IMR-90 (cell line): ENCODE data around the gene TMEM240. TPM values are rescaled to one million over a fixed set of nuclear protein-coding genes. Genes with fewer than 3 reads are reported as not detected.
"Not testable (repeated sequence)": the region's sequence is repeated elsewhere in the genome, so short reads cannot be mapped to it uniquely, and the experiment has no call there.

Experiments
- ATAC-seq: fragments of 200-7000 bp; cut with Tn5 transposase; 2 replicates; pipeline ENCODE4 v1.9.1; 2020; ENCODE audit warnings: low read depth, mild to moderate bottlenecking, moderate library complexity
- BruUV-seq: library from RNA; stranded (reverse); fragments of 400-500 nt; replicated peaks from 2 replicates; lab custom pipeline; 2021; lab: Mats Ljungman, UMichigan
- CTCF ChIA-PET: fragments of 300-600 bp; formaldehyde crosslinking; extraction: SDS; loops from one replicate; lab custom pipeline; 2021; ENCODE audit warnings: antibody characterized with exemption; lab: Yijun Ruan, JAX
- POLR2A ChIA-PET: fragments of 300-600 bp; sonication (Branson Sonifier 250); formaldehyde crosslinking; loops from one replicate; lab custom pipeline; 2022; ENCODE audit warnings: antibody characterized with exemption; ENCODE audit not compliant: unreplicated experiment; lab: Charles Lee
- DNase-seq: peaks from one replicate; pipeline ENCODE4 v3.0.0; 2013
- H2AFZ ChIP-seq: replicated peaks from 2 replicates; pipeline ENCODE3; 2013; ENCODE audit warnings: low read length, mild to moderate bottlenecking; ENCODE audit not compliant: poor library complexity
- H2AK5ac ChIP-seq: 2 replicates; pipeline ENCODE4 v1.6.1; 2013; ENCODE audit warnings: low read depth, low read length, inconsistent platforms
- H2AK9ac ChIP-seq: replicated peaks from 2 replicates; pipeline ENCODE3; 2013; ENCODE audit warnings: mild to moderate bottlenecking, low read depth, low read length, moderate library complexity; ENCODE audit not compliant: poor library complexity
- H2BK120ac ChIP-seq: 2 replicates; pipeline ENCODE4 v1.6.1; 2013; ENCODE audit warnings: low read depth, low read length, inconsistent platforms
- H2BK15ac ChIP-seq: 3 replicates; pipeline ENCODE4 v1.6.1; 2013; ENCODE audit warnings: low read depth, low read length, inconsistent platforms
- H2BK20ac ChIP-seq: 2 replicates; pipeline ENCODE4 v1.6.1; 2013; ENCODE audit warnings: low read depth, mild to moderate bottlenecking, inconsistent platforms, low read length, moderate library complexity
- H2BK5ac ChIP-seq: 2 replicates; pipeline ENCODE4 v1.6.1; 2013; ENCODE audit warnings: mild to moderate bottlenecking, low read depth, low read length, inconsistent platforms; ENCODE audit not compliant: poor library complexity, severe bottlenecking
- H3K14ac ChIP-seq: replicated peaks from 2 replicates; pipeline ENCODE4 v1.6.1; 2013; ENCODE audit warnings: low read depth, low read length, inconsistent platforms
- H3K18ac ChIP-seq: 2 replicates; pipeline ENCODE4 v1.6.1; 2013; ENCODE audit warnings: low read depth, low read length, control low read depth
- H3K23ac ChIP-seq: 2 replicates; pipeline ENCODE4 v1.6.1; 2013; ENCODE audit warnings: low read depth, low read length, inconsistent platforms
- H3K27ac ChIP-seq: 2 replicates; pipeline ENCODE4 v1.5.1; 2013; ENCODE audit warnings: mild to moderate bottlenecking, control low read depth, low read length; ENCODE audit not compliant: insufficient read depth
- H3K27me3 ChIP-seq: 2 replicates; pipeline ENCODE4 v1.6.1; 2013; ENCODE audit warnings: low read length; ENCODE audit not compliant: control insufficient read depth, insufficient read depth
- H3K36me3 ChIP-seq: 2 replicates; pipeline ENCODE4 v1.6.1; 2013; ENCODE audit warnings: low read length, mixed read lengths; ENCODE audit not compliant: control insufficient read depth, insufficient read depth
- H3K4ac ChIP-seq: 2 replicates; pipeline ENCODE4 v1.6.1; 2013; ENCODE audit warnings: low read depth, low read length, inconsistent platforms
- H3K4me1 ChIP-seq: 2 replicates; pipeline ENCODE4 v1.6.1; 2013; ENCODE audit warnings: low read length, mixed read lengths; ENCODE audit not compliant: control insufficient read depth, insufficient read depth
- H3K4me2 ChIP-seq: 2 replicates; pipeline ENCODE4 v1.6.1; 2013; ENCODE audit warnings: low read depth, mild to moderate bottlenecking, control low read depth, low read length, moderate library complexity
- H3K4me3 ChIP-seq: 2 replicates; pipeline ENCODE4 v1.5.1; 2013; ENCODE audit warnings: low read depth, mild to moderate bottlenecking, control low read depth, low read length, moderate library complexity; ENCODE audit not compliant: insufficient read depth
- H3K56ac ChIP-seq: 2 replicates; pipeline ENCODE4 v1.6.1; 2013; ENCODE audit warnings: low read length, inconsistent platforms; ENCODE audit not compliant: insufficient read depth; ENCODE audit errors: extremely low read depth
- H3K79me1 ChIP-seq, 2 experiments: 2 replicates each; pipeline ENCODE4 v1.6.1; 2013; ENCODE audit warnings: low read length in 2 of 2, inconsistent platforms in 1 of 2, low read depth in 1 of 2
- H3K9ac ChIP-seq: 2 replicates; pipeline ENCODE4 v1.6.1; 2013; ENCODE audit warnings: low read depth, low read length, control low read depth
- H3K9me1 ChIP-seq: 2 replicates; pipeline ENCODE4 v1.6.1; 2013; ENCODE audit warnings: low read length, inconsistent platforms; ENCODE audit not compliant: insufficient read depth
- H3K9me3 ChIP-seq: 2 replicates; pipeline ENCODE4 v1.6.1; 2013; ENCODE audit warnings: low read length; ENCODE audit not compliant: control insufficient read depth, insufficient read depth
- H4K20me1 ChIP-seq: 2 replicates; pipeline ENCODE4 v1.6.1; 2013; ENCODE audit warnings: low read length, inconsistent platforms; ENCODE audit not compliant: insufficient read depth
- H4K5ac ChIP-seq: 2 replicates; pipeline ENCODE4 v1.6.1; 2013; ENCODE audit warnings: mild to moderate bottlenecking, low read depth, low read length, control low read depth
- H4K8ac ChIP-seq, 2 experiments: 2 replicates each; pipeline ENCODE4 v1.6.1; 2013; ENCODE audit warnings: low read depth in 2 of 2, low read length in 2 of 2, control low read depth in 1 of 2, inconsistent platforms in 1 of 2
- H4K91ac ChIP-seq: 2 replicates; pipeline ENCODE4 v1.6.1; 2013; ENCODE audit warnings: low read depth, low read length, inconsistent platforms; ENCODE audit not compliant: insufficient read depth
- WGBS, 2 experiments: methylation state at CpG; one replicate each; pipeline versions ENCODE4 v1.1.5 to v1.1.7; 2013; ENCODE audit warnings: missing lambda C conversion rate in 2 of 2; ENCODE audit not compliant: insufficient read length in 1 of 2; ENCODE audit errors: extremely low coverage in 2 of 2; 5-methylcytosine and 5-hydroxymethylcytosine counted together
- dilution Hi-C: fragments of 300-500 bp; cut with HindIII; formaldehyde crosslinking; loops from one replicate; pipeline ENCODE4 v1.14.3; 2018; ENCODE audit warnings: low sequenced_read_pairs; ENCODE audit not compliant: unreplicated experiment
- in situ Hi-C: fragments of 300-500 bp; cut with MboI; formaldehyde crosslinking; loops from 3 replicates; pipeline ENCODE4 v1.14.3; 2019; ENCODE audit warnings: low sequenced_read_pairs, inconsistent platforms, mixed read lengths
- intact Hi-C: fragments of 100-400 bp; cut with micrococcal nuclease; formaldehyde crosslinking; loops from 2 replicates; pipeline ENCODE4 v1.10.0; 2022
- polyA plus RNA-seq, 3 experiments: library from polyadenylated mRNA; depleted of rRNA; stranded (reverse); fragments of >200 nt; gene quantifications; 2 replicates each; pipeline ENCODE4 v1.2.3, GENCODE V29; 2012; ENCODE audit warnings: low replicate concordance in 1 of 3
- total RNA-seq: library from RNA; depleted of rRNA; stranded (reverse); fragments of >200 nt; gene quantifications from 2 replicates; pipeline ENCODE4 v1.2.3, GENCODE V29; 2012

TMEM240 gene
- total and polyA plus RNA-seq, 2 of the 4 experiments (the other 2 are of a cell fraction), result 1.6 to 7.6 TPM

DNA sequence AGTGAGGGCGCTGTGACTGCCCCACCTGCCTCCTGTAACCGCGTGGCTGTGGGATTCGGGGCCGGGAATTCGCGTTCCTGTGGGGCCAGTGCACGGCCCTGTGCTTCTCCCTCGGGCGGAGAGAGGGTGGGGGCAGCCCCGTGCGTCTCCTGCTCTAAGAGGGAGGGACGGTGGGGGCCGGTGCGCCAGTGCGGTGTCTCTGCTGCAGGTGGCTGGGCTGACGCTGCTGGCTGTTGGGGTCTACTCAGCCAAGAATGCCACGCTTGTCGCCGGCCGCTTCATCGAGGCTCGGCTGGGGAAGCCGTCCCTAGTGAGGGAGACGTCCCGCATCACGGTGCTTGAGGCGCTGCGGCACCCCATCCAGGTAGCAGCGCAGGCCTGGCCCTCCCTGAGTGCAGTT lies 17.9 kb downstream of the TMEM240 start:
- peaks cover 35% of the 10 kb centered on the region for H3K36me3 ChIP-seq
- dilution Hi-C loops, H4K91ac ChIP-seq, H3K4ac ChIP-seq, H3K4me3 ChIP-seq, in situ Hi-C loops, CTCF ChIA-PET, H3K9me1 ChIP-seq, H3K9me3 ChIP-seq, intact Hi-C loops, H2BK15ac ChIP-seq, H3K14ac ChIP-seq, H2AK9ac ChIP-seq, DNase-seq, H3K27me3 ChIP-seq, H3K4me1 ChIP-seq, H3K9ac ChIP-seq, H2AFZ ChIP-seq, POLR2A ChIA-PET, H3K18ac ChIP-seq, H2BK5ac ChIP-seq, H3K56ac ChIP-seq, H4K20me1 ChIP-seq, H3K23ac ChIP-seq, H4K5ac ChIP-seq, H3K79me1 ChIP-seq, H2BK120ac ChIP-seq, H4K8ac ChIP-seq, H3K4me2 ChIP-seq, H2BK20ac ChIP-seq, H3K27ac ChIP-seq, H2AK5ac ChIP-seq, BruUV-seq, ATAC-seq: not testable (repeated sequence)
- 96% methylated on average over 15 of the region's 30 CpGs; no CpG with 5 or more reads in 1 of the 2 experiments for WGBS, 2 experiments
